HL-60/S4 (cell line): ENCODE results near the gene ETHE1.
"Not testable (repeated sequence)": the region's sequence is repeated elsewhere in the genome, so short reads cannot be mapped to it uniquely, and the experiment has no call there.

Experiments used
- in situ Hi-C: fragments of 300-500 bp; cut with MboI; formaldehyde crosslinking; loops from 2 replicates; pipeline ENCODE4 v1.14.3; 2022; ENCODE audit warnings: low sequenced_read_pairs

ETHE1 gene

DNA sequence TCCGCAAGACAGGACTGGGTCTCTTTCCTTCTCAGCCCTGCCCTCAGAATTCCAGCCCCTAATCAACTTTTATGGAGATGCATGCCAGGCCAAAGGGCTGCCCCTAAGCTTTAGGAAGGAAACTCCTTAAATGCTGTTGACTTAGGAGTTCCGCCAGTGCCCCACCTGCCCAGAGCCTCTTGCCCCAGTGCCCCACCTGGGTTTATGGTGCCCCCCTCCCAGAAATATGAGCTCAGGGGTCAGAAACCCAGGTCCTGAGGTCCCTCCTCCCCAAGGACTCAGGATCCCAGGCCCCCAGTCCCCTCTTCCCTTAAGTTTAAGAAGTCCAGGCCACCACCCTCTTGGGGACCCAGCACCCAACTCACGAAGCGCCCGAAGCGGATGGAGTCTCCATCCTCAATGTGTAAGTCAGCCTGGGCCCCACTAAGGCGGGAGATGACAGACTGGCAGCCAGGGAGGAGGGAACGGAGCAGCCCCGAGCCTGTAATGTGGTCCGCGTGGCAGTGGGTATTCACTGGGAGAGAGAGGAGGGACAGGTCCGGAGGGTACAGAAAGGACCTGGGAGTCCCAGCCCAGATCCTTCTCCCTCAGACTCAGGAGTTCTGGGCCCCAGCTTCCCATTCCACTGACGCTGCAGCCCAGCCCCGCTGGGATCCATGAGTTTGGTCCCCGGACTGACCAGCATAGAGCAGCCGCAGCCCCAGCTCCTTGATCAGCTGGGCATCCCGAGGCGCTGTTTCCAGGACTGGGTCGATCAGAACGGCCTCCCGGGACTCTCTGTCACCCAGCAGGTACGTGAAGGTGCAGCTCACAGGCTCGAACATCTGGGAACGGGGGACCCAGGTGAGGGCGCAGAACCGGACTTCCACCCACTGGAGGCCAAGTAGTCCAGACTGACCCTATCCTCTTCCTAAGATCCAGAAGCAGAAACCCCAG, 897 bp downstream of the ETHE1 start:
- in situ Hi-C loops: no loop called here

- in situ Hi-C loops: loop anchor here (5.0 kb wide), 1 partner anchor 78 kb away; no protein-coding TSS in a partner anchor
Measured at GRCh38 chr19:43524922-43525835, 1.8 kb downstream of the ETHE1 start.

DNA sequence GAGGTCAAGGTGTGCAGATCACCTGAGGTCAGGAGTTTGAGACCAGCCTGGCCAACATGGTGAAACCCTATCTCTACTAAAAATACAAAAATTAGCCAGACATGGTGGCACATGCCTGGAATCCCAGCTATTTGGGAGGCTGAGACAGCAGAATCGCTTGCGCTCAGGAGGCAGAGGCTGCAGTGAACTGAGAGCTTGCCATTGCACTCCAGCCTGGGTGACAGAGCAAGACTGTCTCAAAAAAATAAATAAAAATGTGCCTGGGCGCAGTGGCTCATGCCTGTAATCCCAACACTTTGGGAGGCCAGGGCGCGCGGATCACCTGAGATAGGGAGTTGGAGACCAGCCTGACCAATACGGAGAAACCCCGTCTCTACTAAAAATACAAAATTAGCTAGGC, 3.3 kb downstream of the ETHE1 start:
- in situ Hi-C loops: loop anchor here (5.0 kb wide), 1 partner anchor 76 kb away; no protein-coding TSS in a partner anchor

GRCh38 chr19:43522929-43523328, 4.1 kb downstream of the ETHE1 start:
- in situ Hi-C loops: loop anchor here (5.0 kb wide), 1 partner anchor 76 kb away; no protein-coding TSS in a partner anchor

DNA sequence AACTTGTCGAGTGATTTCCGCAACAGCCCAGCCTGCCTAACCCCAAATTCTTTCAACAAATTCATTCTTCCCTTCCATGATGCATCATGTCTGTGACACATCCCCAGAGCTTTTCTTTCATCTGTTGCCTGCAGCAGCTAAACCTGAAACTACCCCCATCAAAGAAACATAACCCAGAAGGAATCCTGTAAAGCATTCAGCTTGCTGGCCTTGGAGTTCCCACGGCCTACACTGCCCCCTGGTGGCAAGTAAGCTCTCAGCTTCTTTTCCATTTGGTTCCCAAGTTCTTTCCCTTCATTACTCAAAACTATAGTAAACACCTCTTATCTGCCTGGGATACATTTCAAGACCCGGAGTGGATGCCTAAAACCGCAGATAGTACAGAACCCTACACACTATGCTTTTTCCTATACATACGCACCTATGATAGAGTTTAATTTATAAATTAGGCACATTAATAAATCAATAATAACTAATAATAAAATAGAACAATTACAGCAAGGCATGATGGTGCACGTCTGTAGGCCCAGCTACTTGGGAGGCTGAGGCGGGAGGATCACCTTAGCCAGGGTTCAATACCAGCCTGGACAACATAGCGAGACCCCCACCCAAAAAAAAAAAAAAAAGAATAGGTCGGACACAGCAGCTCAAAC, 7.4 kb downstream of the ETHE1 start:
- in situ Hi-C loops: loop anchor here (5.0 kb wide), 1 partner anchor 72 kb away; no protein-coding TSS in a partner anchor

GRCh38 chr19:43518051-43518450, 8.9 kb downstream of the ETHE1 start:
- in situ Hi-C loops: no loop called here

- in situ Hi-C loops: not testable (repeated sequence)
Measured at GRCh38 chr19:43512399-43512798, 14.6 kb downstream of the ETHE1 start.

GRCh38 chr19:43511324-43511723, 15.7 kb downstream of the ETHE1 start:
- in situ Hi-C loops: no loop called here

DNA sequence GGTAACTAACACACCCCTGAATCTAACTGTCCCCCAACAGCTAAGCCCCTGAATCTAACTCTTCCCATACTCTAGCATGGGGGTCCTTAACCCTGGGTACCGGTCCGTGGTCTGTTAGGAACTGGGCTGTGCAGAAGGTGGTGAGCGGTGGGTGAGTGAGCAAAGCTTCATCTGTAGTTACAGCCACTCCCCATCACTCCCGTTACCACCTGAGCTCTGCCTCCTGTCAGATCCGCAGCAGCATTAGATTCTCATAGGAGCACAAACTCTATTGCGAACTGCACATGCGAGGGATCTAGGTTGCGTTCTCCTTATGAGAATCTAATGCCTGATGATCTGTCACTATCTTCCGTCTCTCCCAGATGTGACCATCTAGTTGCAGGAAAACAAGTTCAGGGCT, 16.3 kb downstream of the ETHE1 start:
- in situ Hi-C loops: no loop called here

DNA sequence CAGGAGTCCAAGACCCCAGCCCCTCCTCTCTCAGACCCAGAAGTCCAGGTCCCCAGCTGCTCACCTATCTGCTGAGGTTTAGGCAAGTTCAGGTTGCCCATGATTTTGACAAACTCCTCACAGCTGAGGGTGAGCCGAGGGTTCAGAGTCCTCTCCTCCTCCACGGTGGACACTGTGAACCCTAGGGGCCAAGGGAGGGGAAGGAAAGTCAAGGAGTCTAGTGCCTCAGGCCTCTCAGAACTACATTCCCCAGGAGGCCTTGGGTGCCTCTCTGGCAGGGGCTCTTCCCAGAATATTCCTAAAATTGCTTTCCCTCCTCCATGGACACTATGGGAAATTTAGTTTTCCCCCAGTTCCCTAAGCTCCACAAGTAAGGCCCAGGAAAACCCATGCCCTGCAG, 19.1 kb downstream of the ETHE1 start:
- in situ Hi-C loops: no loop called here

GRCh38 chr19:43506629-43507028, 20.4 kb downstream of the ETHE1 start:
- in situ Hi-C loops: no loop called here

GRCh38 chr19:43505941-43506340, 21.1 kb downstream of the ETHE1 start:
- in situ Hi-C loops: no loop called here

DNA sequence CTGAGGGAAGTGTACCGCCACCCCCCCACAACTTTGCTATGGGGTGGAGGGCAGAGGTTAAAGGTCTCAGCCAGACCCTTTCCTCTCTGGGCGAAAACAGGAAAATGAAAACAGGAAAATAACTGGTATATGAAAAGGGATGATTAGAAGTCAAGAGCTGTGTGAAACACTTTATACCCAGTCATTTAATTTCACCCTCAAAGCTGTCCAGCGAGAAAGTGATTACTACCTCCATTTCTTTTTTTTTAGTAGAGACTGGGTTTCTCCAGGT, 21.9 kb downstream of the ETHE1 start:
- in situ Hi-C loops: no loop called here

- in situ Hi-C loops: no loop called here
Measured at GRCh38 chr19:43504426-43505185, 22.4 kb downstream of the ETHE1 start, which contains the start of gene PHLDB3. Gene PHLDB3, minus strand, starts transcription at chr19:43504746. Its CDS starts 628 bp downstream, at chr19:43504118.

GRCh38 chr19:43503501-43504425, 23.2 kb downstream of the ETHE1 start:
- in situ Hi-C loops: no loop called here

DNA sequence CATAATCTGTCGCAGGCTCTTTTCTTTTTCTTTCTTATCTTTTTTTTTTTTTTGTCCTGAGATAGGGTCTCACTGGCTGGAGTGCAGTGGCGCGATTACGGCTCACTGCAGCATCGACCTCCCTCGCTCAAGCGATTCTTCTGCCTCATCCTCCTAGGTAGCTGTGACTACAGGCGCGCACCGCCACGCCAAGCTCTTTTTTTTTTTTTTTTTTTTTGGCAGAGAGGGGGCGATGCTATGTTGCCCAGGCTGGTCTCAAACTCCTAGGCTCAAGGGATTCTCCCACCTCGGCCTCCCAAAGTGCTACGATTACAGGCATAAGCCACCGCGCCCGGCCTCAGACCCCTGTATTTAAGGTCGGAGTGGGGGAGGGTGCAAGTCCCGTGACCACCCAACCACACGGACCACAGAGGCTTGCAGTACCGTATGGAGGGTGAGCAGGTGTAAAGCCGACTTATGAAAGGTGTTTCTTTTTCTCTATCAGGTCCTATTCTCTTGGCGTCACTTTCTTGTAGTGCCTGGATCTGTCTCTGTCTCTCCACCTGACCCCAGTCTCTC, 24.5 kb downstream of the ETHE1 start:
- in situ Hi-C loops: no loop called here

DNA sequence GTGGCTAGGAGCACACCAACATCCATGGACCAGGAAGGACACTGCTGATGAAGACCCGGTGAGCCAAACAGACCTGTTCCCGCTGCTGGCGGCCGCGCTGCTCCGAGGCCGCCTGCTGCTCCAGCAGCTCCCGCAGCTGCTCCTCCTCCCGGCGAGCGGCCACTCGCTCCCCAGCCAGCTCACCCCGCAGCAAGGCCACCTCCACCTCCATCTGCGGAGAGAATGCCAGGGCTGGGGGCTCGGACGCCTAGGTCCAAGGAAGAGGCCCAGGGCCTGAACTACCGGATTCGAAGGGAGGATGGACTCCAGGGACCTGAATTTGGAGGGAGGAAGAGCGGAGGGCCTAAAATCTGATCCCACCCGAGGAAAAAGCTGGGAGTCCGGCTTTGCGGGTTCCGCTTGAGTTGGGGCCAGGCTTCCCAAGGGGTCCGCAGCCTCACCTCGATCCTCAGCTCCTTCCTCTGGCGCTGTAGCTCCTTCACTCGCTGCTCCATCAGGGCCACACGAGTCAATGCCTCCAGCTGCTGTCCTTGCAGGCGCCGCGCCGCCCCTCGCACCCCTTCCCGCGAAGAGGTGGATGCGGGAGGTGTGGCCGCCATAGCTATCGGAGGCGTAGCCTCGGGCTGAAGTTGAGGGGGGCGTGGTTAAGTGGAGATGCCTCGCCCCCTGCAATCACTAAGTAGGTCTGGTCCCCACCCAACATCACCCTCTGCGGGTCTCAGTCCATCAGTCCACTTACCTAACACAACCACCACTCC, 25.2 kb downstream of the ETHE1 start:
- in situ Hi-C loops: no loop called here

DNA sequence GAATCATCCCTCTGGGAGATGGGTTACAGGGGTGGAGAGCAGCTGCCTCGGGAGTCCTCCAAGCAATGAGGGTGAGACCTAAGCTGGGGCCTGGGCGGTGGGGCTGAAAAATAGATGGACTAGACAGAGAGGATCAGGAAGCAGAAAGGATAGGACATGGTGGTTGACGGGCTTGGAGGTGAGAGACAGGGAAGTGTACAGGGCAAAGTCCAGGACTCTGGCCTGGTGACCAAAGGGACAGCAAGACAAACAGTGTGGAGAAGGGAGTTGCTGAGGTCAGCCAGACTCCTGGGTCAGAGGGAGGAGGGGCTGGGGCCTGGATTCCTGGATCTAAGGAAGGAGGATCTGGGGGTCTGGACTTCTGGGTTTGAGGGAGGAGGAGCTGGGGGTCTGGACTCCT, 28.0 kb downstream of the ETHE1 start:
- in situ Hi-C loops: no loop called here
